Measurements from ENCODE around the gene ZBTB46. TPM values are rescaled to one million over a fixed set of nuclear protein-coding genes. Genes with fewer than 3 reads are reported as not detected.
"Not testable (repeated sequence)": the region's sequence is repeated elsewhere in the genome, so short reads cannot be mapped to it uniquely, and the experiment has no call there.

The ZBTB46 gene
- 0.53 and 2.0 TPM in 2 replicates for total RNA-seq

DNA sequence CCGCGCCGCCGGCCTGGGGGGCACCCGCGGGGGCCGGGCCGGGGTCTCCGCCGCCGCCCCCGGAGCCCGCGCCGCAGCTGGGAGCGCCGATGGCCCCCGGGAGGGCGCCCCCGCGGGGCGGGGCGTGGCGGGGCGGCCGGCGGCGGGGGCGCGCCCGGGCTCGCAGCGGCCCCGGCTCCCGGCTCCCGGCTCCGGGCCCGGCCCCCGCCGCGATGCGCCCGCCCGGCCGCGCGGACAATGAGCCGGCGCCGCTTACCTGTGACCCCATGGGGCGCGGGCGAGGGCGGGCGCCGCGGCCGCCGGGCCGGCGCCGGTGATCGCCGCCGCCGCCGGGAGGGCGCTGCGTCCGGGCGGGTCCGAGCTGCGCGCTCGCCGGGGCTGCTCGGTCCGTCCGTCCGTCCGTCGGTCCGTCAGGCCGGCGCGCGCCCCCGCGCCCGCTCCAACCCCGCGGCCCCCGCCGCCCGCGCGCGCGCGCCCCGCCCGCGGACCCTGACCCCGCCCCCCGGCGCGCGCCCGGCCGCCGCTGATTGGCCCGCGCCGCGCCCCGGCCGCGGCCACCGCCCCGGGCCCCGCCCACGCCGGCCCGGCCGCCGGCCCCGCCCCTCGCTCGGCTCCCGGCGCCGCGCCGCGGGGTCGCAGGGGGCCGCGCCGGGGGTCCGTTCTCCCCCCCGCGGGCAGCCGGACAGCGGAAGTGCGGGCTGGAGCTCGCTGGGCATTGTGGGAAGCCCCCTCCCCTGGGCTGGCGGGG is at the start of gene ZBTB46:
Gene ZBTB46, minus strand, starts transcription at position 424 of the 748 bp plus-strand sequence. CDS start 40,507 bp downstream, outside the sequence.
- FAIRE-seq (no peak), DNase-seq (ENCODE audit: low read depth) (no peak)
- peaks cover 12% of the 10 kb centered on the region for H3K27me3 ChIP-seq (ENCODE audit: control insufficient read depth, insufficient read depth, low read length)
- TF ChIP-seq, protein P1, sequence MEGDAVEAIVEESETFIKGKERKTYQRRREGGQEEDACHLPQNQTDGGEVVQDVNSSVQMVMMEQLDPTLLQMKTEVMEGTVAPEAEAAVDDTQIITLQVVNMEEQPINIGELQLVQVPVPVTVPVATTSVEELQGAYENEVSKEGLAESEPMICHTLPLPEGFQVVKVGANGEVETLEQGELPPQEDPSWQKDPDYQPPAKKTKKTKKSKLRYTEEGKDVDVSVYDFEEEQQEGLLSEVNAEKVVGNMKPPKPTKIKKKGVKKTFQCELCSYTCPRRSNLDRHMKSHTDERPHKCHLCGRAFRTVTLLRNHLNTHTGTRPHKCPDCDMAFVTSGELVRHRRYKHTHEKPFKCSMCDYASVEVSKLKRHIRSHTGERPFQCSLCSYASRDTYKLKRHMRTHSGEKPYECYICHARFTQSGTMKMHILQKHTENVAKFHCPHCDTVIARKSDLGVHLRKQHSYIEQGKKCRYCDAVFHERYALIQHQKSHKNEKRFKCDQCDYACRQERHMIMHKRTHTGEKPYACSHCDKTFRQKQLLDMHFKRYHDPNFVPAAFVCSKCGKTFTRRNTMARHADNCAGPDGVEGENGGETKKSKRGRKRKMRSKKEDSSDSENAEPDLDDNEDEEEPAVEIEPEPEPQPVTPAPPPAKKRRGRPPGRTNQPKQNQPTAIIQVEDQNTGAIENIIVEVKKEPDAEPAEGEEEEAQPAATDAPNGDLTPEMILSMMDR (IDR thresholded peaks at IDR 0.05; ENCODE audit: insufficient read depth, low read length, severe bottlenecking): no peak
- H3K36me3 ChIP-seq (ENCODE audit: control insufficient read depth, insufficient read depth, low read length): no peaks in the 10 kb centered on the region
- peak within 1 kb of the TSS; percentile 25 for H3K4me3 ChIP-seq (ENCODE audit: low read depth, low read length)

GRCh38 chr20:63878899-63879663 is 48.0 kb upstream of the ZBTB46 start:
- no peak for FAIRE-seq
- H3K27me3 ChIP-seq (ENCODE audit: control insufficient read depth, insufficient read depth, low read length): no peaks in the 10 kb centered on the region
- H3K4me3 ChIP-seq (ENCODE audit: low read depth, low read length): no peak overlapping the region
- H3K36me3 ChIP-seq (ENCODE audit: control insufficient read depth, insufficient read depth, low read length): peaks cover 60% of the 10 kb centered on the region
- no peak for DNase-seq (ENCODE audit: low read depth)
- TF ChIP-seq, protein P1 (IDR thresholded peaks at IDR 0.05; ENCODE audit: insufficient read depth, low read length, severe bottlenecking): no peak

DNA sequence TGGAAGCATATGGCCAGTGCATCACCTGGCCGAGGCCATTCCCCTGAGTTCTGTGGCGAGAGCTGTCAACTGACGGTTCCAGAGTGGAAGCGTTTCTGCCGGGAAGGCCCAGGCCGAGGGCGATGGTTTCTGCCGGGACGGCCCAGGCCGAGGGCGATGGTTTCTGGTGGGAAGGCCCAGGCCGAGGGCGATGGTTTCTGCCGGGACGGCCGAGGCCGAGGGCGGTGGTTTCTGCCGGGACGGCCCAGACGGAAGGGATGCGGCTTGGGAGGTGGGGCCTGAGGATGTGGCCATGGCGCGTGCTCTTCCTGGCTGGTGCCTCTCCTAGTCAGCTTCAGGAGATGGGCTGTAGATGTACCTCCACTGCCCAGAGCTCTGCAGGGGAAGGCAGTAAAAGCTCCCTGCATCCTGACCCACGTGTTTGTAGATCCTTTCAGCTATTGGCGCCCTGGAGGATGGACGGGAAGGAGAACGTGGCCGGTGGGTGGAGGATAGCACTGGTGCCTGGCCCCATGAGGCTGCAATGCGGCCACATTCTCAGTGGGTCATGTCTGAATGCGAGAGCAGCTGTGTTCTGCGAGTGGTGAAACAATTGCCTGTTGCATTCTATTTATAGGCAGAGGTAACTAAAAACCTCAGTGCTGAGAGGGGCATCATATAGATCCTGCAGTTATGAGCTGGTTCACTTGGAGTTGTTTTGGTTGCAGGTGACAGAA is 46.8 kb upstream of the ZBTB46 start:
- DNase-seq (ENCODE audit: low read depth) (no peak), FAIRE-seq (no peak)
- no peak overlapping the region for H3K4me3 ChIP-seq (ENCODE audit: low read depth, low read length)
- TF ChIP-seq, protein P1 (IDR thresholded peaks at IDR 0.05; ENCODE audit: insufficient read depth, low read length, severe bottlenecking): no peak
- H3K36me3 ChIP-seq (ENCODE audit: control insufficient read depth, insufficient read depth, low read length): peaks cover 54% of the 10 kb centered on the region
- H3K27me3 ChIP-seq (ENCODE audit: control insufficient read depth, insufficient read depth, low read length): no peaks in the 10 kb centered on the region

DNA sequence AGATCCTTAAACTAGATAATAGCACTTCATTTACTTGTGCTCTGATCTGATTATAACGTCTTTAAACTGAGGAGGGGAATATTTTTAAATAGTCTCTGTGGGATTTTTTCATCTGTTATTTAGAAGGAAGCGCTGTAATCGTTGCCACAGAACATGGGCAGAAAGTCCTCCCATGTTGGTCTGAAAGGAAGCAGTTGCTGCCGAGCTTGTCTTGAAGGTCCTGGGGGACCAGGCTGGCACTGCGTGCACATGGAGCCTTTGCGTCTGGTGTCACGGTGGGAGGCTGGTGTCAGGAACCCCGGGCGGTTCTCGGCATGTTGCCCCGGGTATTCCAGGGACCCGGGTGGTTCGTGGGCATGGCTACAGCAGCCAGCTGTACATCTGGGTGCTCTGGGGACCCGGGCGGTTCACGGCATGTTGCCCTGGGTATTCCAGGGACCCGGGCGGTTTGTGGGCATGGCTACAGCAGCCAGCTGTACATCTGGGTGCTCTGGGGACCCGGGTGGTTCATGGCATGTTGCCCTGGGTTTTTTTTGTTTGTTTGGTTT is 45.5 kb upstream of the ZBTB46 start:
- H3K36me3 ChIP-seq (ENCODE audit: control insufficient read depth, insufficient read depth, low read length): peaks cover 46% of the 10 kb centered on the region

DNA sequence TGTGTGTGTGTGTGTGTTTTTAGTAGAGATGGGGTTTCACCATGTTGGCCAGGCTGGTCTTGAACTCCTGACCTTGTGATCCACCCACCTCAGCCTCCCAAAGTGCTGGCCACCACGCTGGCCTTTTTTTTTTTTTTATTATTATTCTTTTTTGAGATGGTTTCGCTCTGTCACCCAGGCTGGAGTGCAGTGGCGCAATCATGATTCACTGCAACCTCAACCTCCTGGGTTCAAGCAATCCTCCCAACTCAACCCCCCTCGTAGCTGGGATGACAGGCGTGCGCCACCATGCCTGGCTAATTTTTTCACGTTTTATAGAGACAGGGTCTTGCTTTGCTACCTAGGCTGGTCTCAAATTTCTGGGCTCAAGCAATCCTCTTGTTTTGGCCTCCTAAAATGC is 43.2 kb upstream of the ZBTB46 start:
- not testable (repeated sequence) for DNase-seq (ENCODE audit: low read depth); H3K4me3 ChIP-seq (ENCODE audit: low read depth, low read length); FAIRE-seq; H3K27me3 ChIP-seq (ENCODE audit: control insufficient read depth, insufficient read depth, low read length)
- H3K36me3 ChIP-seq (ENCODE audit: control insufficient read depth, insufficient read depth, low read length): peaks cover 46% of the 10 kb centered on the region

More for the DNA sequence above, 45.5 kb upstream of the ZBTB46 start:
- FAIRE-seq: no peak
- DNase-seq (ENCODE audit: low read depth): no peak
- TF ChIP-seq, protein P1 (IDR thresholded peaks at IDR 0.05; ENCODE audit: insufficient read depth, low read length, severe bottlenecking): no peak
- Histone ChIP-seq H3K27me3 (ENCODE audit: control insufficient read depth, insufficient read depth, low read length) (no peaks in the 10 kb centered on the region), H3K4me3 (ENCODE audit: low read depth, low read length) (no peak overlapping the region)
